ENCODE data around the gene RFPL3.

Gene RFPL3

DNA sequence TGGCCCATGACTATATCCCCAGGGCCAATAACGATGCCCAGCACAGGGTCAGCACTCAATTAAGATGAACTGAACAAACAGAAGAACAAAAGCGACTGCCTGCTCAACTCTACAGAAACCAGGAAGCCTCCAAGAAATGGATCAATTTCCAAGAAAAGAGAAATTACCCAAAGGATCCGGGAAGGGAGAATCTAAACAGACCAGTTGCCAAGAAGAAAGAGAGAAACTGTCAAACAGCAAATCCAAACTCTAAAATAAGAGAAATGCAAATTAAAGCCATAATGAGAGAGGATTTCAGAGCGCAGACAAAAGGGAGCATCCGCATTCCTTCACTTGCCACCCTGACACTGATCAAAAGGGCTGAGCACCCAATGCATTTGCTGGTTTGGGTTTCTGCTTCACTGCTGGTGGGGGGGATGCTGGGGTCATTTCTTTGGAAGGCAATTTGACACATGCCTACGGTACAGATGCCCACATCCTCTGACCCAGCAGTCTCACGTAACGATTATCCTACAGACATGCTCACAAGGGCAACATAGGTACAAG is 37.7 kb upstream of the RFPL3 start:
- no peak for DNase-seq
- no peaks in the 10 kb centered on the region for H3K4me1 ChIP-seq (ENCODE audit: control insufficient read depth, insufficient read depth, low read length, poor library complexity, severe bottlenecking)
- H3K27me3 ChIP-seq (replicated peaks; ENCODE audit: control insufficient read depth, insufficient read depth, low read length, poor library complexity, severe bottlenecking): no peaks in the 10 kb centered on the region
- H3K9me3 ChIP-seq (ENCODE audit: control insufficient read depth, low read length): no peaks in the 10 kb centered on the region
- H3K36me3 ChIP-seq (ENCODE audit: control insufficient read depth, insufficient read depth, low read length): no peaks in the 10 kb centered on the region
- H3K27ac ChIP-seq (ENCODE audit: insufficient read depth, low read length, poor library complexity, severe bottlenecking): no peak overlapping the region
- no peak overlapping the region for H3K4me3 ChIP-seq (ENCODE audit: insufficient read depth, low read depth, low read length, poor library complexity, severe bottlenecking)

DNA sequence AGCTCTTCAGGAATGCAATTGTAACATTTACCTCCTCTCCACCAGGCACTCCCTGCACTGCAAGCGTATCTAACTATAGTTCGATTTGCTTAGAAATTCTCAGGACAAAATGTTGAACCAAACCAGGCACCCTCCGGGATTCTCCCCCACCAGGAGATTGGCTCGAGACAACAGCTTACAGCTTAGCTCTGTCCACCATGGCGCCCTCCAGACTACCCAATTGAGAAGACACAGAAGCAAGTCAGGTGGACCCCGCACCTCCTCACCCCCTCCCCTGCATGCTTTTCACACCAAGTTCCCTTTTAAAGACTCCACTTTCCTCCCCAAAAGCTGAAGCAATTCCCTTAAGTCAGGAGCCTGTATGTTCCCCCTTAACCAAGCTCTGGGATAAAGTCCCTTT is 34.7 kb upstream of the RFPL3 start:
- Histone ChIP-seq H3K27ac (ENCODE audit: insufficient read depth, low read length, poor library complexity, severe bottlenecking) (no peak overlapping the region), H3K4me1 (ENCODE audit: control insufficient read depth, insufficient read depth, low read length, poor library complexity, severe bottlenecking) (no peaks in the 10 kb centered on the region), H3K36me3 (ENCODE audit: control insufficient read depth, insufficient read depth, low read length) (no peaks in the 10 kb centered on the region), H3K27me3 (replicated peaks; ENCODE audit: control insufficient read depth, insufficient read depth, low read length, poor library complexity, severe bottlenecking) (no peaks in the 10 kb centered on the region), H3K9me3 (ENCODE audit: control insufficient read depth, low read length) (no peaks in the 10 kb centered on the region), H3K4me3 (ENCODE audit: insufficient read depth, low read depth, low read length, poor library complexity, severe bottlenecking) (no peak overlapping the region)
- DNase-seq: no peak

DNA sequence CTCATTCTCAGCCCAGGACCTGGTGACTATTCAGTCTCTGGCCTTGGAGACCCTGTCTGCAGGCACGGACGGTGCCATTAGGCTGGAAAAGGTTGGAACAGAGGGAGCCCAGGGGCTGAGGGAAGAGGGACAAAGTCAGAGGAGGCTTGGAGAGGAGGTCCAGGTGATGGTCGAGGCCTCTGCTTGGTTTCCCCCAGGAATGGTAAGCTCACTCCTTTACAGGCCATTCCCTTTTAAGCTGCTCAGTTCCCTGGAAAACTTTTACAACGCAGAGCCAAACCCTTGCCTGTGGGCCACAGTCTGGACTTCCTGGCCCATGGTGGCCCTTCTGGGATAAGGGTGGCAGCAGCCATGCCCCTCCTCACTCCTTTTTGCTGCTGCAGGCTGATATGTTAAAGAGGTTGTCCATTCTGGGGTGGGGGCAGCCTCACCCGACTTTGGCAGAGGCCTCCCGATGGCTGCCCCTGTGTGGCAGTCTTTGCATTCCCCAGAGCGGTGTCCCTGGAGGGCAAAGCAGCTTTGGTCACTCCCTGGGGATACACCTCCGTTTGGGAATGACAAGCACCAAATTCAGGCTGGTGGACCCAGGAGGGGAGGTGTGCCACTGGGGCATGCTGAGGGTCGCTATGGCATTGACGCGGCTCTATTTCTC is 34.0 kb upstream of the RFPL3 start:
- Histone ChIP-seq H3K27ac (ENCODE audit: insufficient read depth, low read length, poor library complexity, severe bottlenecking) (no peak overlapping the region), H3K9me3 (ENCODE audit: control insufficient read depth, low read length) (no peaks in the 10 kb centered on the region), H3K27me3 (replicated peaks; ENCODE audit: control insufficient read depth, insufficient read depth, low read length, poor library complexity, severe bottlenecking) (no peaks in the 10 kb centered on the region), H3K36me3 (ENCODE audit: control insufficient read depth, insufficient read depth, low read length) (no peaks in the 10 kb centered on the region), H3K4me3 (ENCODE audit: insufficient read depth, low read depth, low read length, poor library complexity, severe bottlenecking) (no peak overlapping the region), H3K4me1 (ENCODE audit: control insufficient read depth, insufficient read depth, low read length, poor library complexity, severe bottlenecking) (no peaks in the 10 kb centered on the region)
- no peak for DNase-seq

DNA sequence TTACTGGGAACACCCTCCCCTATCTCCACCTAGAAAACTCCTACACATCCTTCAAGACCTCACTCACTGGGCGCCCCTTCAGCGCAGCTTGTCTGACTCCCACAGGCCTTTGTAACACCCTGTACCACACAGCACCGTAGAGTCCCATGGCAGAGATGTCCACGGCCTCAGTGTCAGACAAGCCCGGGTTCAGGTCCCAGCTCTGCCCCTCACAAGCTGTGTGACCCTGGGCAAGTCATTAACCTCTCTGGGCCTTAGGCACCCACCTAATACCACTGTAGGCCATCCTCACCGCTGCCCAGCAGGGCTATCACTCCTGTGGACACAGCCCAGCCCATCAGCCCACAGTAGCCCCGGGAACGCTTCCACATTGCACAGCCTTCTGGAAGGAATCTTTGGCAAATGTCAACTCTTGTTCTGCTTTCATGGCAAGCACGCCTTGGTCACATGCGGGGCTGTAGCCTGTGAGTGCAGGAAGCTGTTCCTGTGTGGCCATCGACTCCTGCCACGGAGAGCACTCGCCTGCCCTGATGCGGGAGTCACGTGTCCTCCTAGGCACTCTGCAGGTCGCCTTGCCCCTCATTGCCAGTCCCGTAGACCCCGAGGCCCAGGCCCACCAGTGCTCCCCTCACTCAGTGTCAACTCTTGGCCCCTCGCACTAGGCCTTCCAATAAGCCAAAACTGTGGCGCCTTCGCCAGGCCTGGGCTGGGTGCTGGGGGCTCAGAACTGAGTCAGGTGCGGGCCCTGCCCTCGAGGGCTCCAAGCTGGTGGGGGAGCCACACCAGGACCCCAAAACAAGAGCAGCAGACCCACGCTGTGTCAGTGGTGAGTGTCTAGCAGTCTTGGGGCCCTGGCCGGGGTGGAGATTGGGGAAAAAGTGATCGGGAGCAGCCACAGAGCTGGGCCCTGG is 32.9 kb upstream of the RFPL3 start:
- H3K4me3 ChIP-seq (ENCODE audit: insufficient read depth, low read depth, low read length, poor library complexity, severe bottlenecking): no peak overlapping the region
- no peaks in the 10 kb centered on the region for H3K36me3 ChIP-seq (ENCODE audit: control insufficient read depth, insufficient read depth, low read length)
- DNase-seq: no peak
- H3K27me3 ChIP-seq (replicated peaks; ENCODE audit: control insufficient read depth, insufficient read depth, low read length, poor library complexity, severe bottlenecking): no peaks in the 10 kb centered on the region
- H3K27ac ChIP-seq (ENCODE audit: insufficient read depth, low read length, poor library complexity, severe bottlenecking): no peak overlapping the region
- H3K4me1 ChIP-seq (ENCODE audit: control insufficient read depth, insufficient read depth, low read length, poor library complexity, severe bottlenecking): no peaks in the 10 kb centered on the region
- no peaks in the 10 kb centered on the region for H3K9me3 ChIP-seq (ENCODE audit: control insufficient read depth, low read length)

DNA sequence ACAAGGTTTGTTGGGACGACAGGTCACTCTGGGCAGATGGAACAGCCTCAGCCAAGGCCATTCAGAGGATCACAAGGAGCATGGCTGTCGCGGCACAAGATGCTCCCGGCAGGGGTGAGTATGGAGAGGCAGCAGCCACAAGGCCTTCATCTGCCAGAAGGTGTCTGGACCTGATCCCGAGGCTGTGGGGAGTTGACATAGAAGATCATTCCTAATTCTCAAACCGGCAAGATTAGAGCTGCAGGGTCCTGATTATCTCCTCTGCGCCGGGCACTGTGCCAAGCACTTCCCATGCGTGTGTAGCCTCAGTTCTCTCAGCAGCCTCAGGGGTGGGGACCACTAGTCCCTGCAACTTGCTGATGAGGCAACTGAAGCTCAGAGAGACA is 32.3 kb upstream of the RFPL3 start:
- H3K4me3 ChIP-seq (ENCODE audit: insufficient read depth, low read depth, low read length, poor library complexity, severe bottlenecking): no peak overlapping the region
- no peak overlapping the region for H3K27ac ChIP-seq (ENCODE audit: insufficient read depth, low read length, poor library complexity, severe bottlenecking)
- no peaks in the 10 kb centered on the region for H3K27me3 ChIP-seq (replicated peaks; ENCODE audit: control insufficient read depth, insufficient read depth, low read length, poor library complexity, severe bottlenecking)
- no peak for DNase-seq
- H3K4me1 ChIP-seq (ENCODE audit: control insufficient read depth, insufficient read depth, low read length, poor library complexity, severe bottlenecking): no peaks in the 10 kb centered on the region
- H3K9me3 ChIP-seq (ENCODE audit: control insufficient read depth, low read length): no peaks in the 10 kb centered on the region
- no peaks in the 10 kb centered on the region for H3K36me3 ChIP-seq (ENCODE audit: control insufficient read depth, insufficient read depth, low read length)

DNA sequence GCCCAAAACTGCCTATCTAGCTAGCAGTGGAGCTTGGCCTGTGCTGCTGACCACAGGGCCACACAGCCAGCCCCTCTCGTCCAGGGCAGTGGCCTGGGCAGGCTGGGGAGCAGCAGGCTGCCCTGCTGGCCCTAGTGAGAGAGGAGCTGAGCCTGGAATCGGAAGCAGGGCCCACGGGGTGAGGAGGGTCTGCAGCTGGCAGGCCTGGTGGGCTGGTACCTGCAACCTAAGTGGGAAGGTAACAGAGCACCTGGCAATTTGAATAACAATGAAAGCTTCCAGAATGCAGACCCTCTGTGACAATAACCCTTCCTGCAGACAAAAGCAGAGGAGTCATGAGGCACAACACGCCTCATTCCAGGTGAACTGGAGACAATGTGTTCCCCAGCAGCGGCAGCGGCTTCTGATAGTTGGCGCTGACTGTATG is 31.8 kb upstream of the RFPL3 start:
- no peak overlapping the region for H3K4me3 ChIP-seq (ENCODE audit: insufficient read depth, low read depth, low read length, poor library complexity, severe bottlenecking)
- no peaks in the 10 kb centered on the region for H3K36me3 ChIP-seq (ENCODE audit: control insufficient read depth, insufficient read depth, low read length)
- no peak overlapping the region for H3K27ac ChIP-seq (ENCODE audit: insufficient read depth, low read length, poor library complexity, severe bottlenecking)
- DNase-seq: no peak
- no peaks in the 10 kb centered on the region for H3K27me3 ChIP-seq (replicated peaks; ENCODE audit: control insufficient read depth, insufficient read depth, low read length, poor library complexity, severe bottlenecking)
- H3K9me3 ChIP-seq (ENCODE audit: control insufficient read depth, low read length): no peaks in the 10 kb centered on the region
- H3K4me1 ChIP-seq (ENCODE audit: control insufficient read depth, insufficient read depth, low read length, poor library complexity, severe bottlenecking): no peaks in the 10 kb centered on the region

DNA sequence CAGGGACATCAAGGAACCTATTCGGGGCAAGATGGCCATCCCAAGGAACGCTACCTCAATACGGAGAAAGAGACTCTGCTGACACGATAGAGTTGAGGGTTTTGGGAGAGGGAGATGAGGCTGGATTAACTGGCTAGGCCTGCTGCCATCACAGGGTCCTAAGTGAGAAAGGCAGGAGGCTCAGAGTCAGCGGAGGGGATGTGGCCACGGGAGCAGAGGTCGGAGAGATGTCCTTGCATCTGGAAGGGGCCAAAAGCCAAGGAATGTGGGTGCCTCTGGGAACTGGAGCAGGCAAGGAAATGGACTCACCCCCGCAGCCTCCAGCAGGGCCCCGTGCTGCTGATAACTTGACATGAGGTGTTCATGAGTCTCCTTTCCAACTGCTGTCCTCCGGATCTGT is 31.0 kb upstream of the RFPL3 start:
- Histone ChIP-seq H3K27ac (ENCODE audit: insufficient read depth, low read length, poor library complexity, severe bottlenecking) (no peak overlapping the region), H3K4me1 (ENCODE audit: control insufficient read depth, insufficient read depth, low read length, poor library complexity, severe bottlenecking) (no peaks in the 10 kb centered on the region), H3K27me3 (replicated peaks; ENCODE audit: control insufficient read depth, insufficient read depth, low read length, poor library complexity, severe bottlenecking) (no peaks in the 10 kb centered on the region), H3K36me3 (ENCODE audit: control insufficient read depth, insufficient read depth, low read length) (no peaks in the 10 kb centered on the region), H3K4me3 (ENCODE audit: insufficient read depth, low read depth, low read length, poor library complexity, severe bottlenecking) (no peak overlapping the region), H3K9me3 (ENCODE audit: control insufficient read depth, low read length) (no peaks in the 10 kb centered on the region)
- no peak for DNase-seq

DNA sequence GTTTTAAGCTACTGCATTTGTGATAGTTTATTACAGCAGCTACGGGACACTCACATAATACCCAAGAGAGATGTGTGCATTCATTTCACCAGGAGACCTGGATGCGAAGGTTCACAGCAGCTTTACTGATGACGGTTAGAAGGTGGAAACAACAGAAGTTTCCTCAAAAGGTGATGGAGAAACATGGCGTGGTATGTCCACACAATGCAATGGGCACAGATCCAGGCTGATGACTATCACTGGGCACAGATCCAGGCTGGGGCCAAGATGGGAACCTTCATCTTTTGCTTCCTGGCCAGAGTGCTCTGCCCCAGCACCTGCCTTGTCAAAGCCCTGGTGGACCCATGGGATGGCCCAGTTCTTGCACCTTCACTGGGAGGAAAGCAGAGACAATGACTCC is 30.6 kb upstream of the RFPL3 start:
- no peak for DNase-seq
- H3K27ac ChIP-seq (ENCODE audit: insufficient read depth, low read length, poor library complexity, severe bottlenecking): no peak overlapping the region
- no peaks in the 10 kb centered on the region for H3K27me3 ChIP-seq (replicated peaks; ENCODE audit: control insufficient read depth, insufficient read depth, low read length, poor library complexity, severe bottlenecking)
- H3K9me3 ChIP-seq (ENCODE audit: control insufficient read depth, low read length): no peaks in the 10 kb centered on the region
- H3K4me3 ChIP-seq (ENCODE audit: insufficient read depth, low read depth, low read length, poor library complexity, severe bottlenecking): no peak overlapping the region
- no peaks in the 10 kb centered on the region for H3K4me1 ChIP-seq (ENCODE audit: control insufficient read depth, insufficient read depth, low read length, poor library complexity, severe bottlenecking)
- no peaks in the 10 kb centered on the region for H3K36me3 ChIP-seq (ENCODE audit: control insufficient read depth, insufficient read depth, low read length)

DNA sequence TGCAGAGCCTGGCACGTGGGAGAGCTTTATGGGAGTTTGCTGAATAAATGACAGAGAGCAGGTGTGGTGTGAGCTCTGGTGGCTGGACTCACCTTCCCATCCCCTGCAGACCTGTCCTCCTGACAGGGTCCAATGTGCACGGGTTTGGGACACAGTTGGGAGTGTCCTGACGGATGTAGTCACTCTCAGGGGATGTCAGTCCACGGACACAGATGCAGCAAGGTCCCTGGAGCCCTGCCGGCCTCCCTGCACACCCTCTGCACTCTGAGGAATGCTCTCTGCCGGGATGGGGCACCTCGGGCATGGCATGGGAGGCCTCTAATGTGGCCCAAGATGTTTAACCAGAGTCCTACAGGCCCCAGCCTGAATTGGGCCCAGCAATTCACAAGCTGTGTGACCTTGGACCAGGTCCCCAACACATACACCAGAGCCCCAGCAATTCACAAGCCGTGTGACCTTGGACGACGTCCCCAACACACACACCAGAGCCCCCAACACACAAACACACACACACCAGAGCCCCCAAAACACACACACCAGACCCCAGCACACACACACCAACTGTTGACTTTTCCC is 30.0 kb upstream of the RFPL3 start:
- H3K36me3 ChIP-seq (ENCODE audit: control insufficient read depth, insufficient read depth, low read length): no peaks in the 10 kb centered on the region
- H3K9me3 ChIP-seq (ENCODE audit: control insufficient read depth, low read length): no peaks in the 10 kb centered on the region
- DNase-seq: no peak
- no peak overlapping the region for H3K4me3 ChIP-seq (ENCODE audit: insufficient read depth, low read depth, low read length, poor library complexity, severe bottlenecking)
- no peaks in the 10 kb centered on the region for H3K27me3 ChIP-seq (replicated peaks; ENCODE audit: control insufficient read depth, insufficient read depth, low read length, poor library complexity, severe bottlenecking)
- no peak overlapping the region for H3K27ac ChIP-seq (ENCODE audit: insufficient read depth, low read length, poor library complexity, severe bottlenecking)
- no peaks in the 10 kb centered on the region for H3K4me1 ChIP-seq (ENCODE audit: control insufficient read depth, insufficient read depth, low read length, poor library complexity, severe bottlenecking)

All from effector memory CD4-positive, alpha-beta T cell (primary cell).